ENCODE measurements around the gene PLCB4.

PLCB4 gene

DNA sequence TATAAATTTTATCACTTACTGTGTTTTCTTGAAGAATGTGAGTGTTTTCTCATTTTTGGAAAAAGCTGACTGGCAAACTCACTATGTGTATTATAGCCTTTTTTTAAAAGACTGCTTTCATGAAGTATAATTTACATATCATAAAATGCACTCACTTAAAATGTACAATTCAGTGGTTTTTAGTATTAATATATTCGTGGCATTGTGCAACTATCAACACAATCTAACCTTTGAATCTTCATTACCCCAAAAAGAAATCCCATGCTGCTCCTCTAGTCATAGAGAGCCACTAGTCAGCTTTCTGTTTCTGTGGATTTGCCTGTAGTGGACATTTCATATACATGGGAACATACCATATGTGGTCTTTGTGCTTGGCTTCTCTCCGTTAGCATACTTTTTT, 143.8 kb downstream of the PLCB4 start:
- no peaks in the 10 kb centered on the region for H3K4me1 ChIP-seq (ENCODE audit: control insufficient read depth, insufficient read depth, low read length)
- no peak for DNase-seq (ENCODE audit: low read depth, low spot score)
- no peaks in the 10 kb centered on the region for H3K27me3 ChIP-seq (ENCODE audit: control insufficient read depth, insufficient read depth, low read length)
- H3K9me3 ChIP-seq (ENCODE audit: control insufficient read depth, insufficient read depth, low read length), result no peaks in the 10 kb centered on the region
- no peaks in the 10 kb centered on the region for H3K36me3 ChIP-seq (ENCODE audit: control insufficient read depth, insufficient read depth, low read length)
- no CpG with 5 or more reads among the region's 2 CpGs for WGBS (ENCODE audit: insufficient coverage, insufficient read length)
- H3K4me3 ChIP-seq (ENCODE audit: low read length), result no peak overlapping the region
- no peak overlapping the region for H3K27ac ChIP-seq (ENCODE audit: low read length)

DNA sequence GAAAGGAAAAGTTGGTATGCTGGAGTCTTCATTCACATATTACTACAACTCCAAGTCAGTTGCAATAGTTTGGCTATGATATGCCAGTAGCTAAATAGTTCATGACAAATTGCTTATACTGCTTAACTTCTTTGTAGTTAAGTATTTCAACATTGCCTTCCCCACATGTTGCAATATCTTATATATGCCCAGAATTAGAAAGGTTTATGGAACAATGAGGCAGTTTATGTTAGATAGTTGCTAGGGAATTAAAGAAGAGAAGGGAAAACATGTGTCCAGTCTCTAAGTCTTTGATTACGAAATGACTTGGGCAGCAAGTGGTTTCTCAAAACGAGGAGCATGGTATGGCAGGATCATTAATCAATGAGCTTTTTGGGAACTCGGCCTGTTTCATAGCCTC, 145.8 kb downstream of the PLCB4 start:
- Histone ChIP-seq H3K4me1 (ENCODE audit: control insufficient read depth, insufficient read depth, low read length) (no peaks in the 10 kb centered on the region), H3K36me3 (ENCODE audit: control insufficient read depth, insufficient read depth, low read length) (no peaks in the 10 kb centered on the region), H3K27me3 (ENCODE audit: control insufficient read depth, insufficient read depth, low read length) (no peaks in the 10 kb centered on the region), H3K9me3 (ENCODE audit: control insufficient read depth, insufficient read depth, low read length) (no peaks in the 10 kb centered on the region), H3K27ac (ENCODE audit: low read length) (no peak overlapping the region), H3K4me3 (ENCODE audit: low read length) (no peak overlapping the region)
- no CpG with 5 or more reads among the region's 3 CpGs for WGBS (ENCODE audit: insufficient coverage, insufficient read length)
- no peak for DNase-seq (ENCODE audit: low read depth, low spot score)

DNA sequence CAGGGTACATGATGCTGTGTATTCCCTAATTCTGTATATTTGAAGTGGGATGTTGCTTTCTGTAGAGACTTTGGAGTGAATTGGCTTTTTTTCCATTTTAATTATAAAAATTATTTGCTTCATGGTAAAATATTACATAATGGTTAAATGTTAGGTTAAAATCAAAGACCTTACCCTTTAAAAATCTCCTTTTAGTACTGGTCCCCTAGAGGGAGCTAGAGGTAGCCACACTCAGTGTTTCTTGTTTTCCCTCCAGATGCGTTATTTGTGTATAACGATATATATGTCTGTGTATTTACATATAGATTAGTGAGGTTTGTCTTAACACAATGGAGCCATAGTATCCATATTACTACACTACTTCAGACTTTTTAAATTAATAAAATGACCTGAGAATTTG, 146.7 kb downstream of the PLCB4 start:
- no CpG with 5 or more reads among the region's 2 CpGs for WGBS (ENCODE audit: insufficient coverage, insufficient read length)
- no peak overlapping the region for H3K27ac ChIP-seq (ENCODE audit: low read length)

DNA sequence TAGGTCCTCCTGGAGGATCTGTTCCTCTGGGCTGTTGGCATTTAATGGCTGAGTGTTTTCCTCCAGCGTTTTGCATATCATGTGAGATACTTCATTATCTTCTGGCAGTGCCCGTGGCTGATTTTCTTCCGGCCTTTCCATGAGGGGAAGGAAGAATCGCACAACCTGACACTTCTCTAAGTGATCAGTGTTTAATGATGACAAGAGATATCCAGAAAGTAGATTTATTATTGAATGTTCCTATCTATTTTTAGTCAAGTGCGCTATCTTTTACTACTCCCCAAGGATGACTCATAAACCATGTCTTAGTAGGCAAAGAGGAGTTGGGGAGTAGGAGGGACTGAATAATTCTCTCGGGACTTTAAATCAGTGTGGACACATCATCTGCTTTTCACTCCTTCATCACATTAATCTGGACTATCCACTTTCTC, 149.7 kb downstream of the PLCB4 start:
- WGBS (ENCODE audit: insufficient coverage, insufficient read length), result no CpG with 5 or more reads among the region's 6 CpGs
- H3K4me3 ChIP-seq (ENCODE audit: low read length), result no peak overlapping the region
- no peaks in the 10 kb centered on the region for H3K9me3 ChIP-seq (ENCODE audit: control insufficient read depth, insufficient read depth, low read length)
- no peaks in the 10 kb centered on the region for H3K4me1 ChIP-seq (ENCODE audit: control insufficient read depth, insufficient read depth, low read length)
- H3K36me3 ChIP-seq (ENCODE audit: control insufficient read depth, insufficient read depth, low read length), result no peaks in the 10 kb centered on the region
- no peak overlapping the region for H3K27ac ChIP-seq (ENCODE audit: low read length)
- no peak for DNase-seq (ENCODE audit: low read depth, low spot score)
- H3K27me3 ChIP-seq (ENCODE audit: control insufficient read depth, insufficient read depth, low read length), result no peaks in the 10 kb centered on the region

More for the DNA sequence above, 146.7 kb downstream of the PLCB4 start:
- H3K9me3 ChIP-seq (ENCODE audit: control insufficient read depth, insufficient read depth, low read length), result no peaks in the 10 kb centered on the region
- DNase-seq (ENCODE audit: low read depth, low spot score), result no peak
- H3K27me3 ChIP-seq (ENCODE audit: control insufficient read depth, insufficient read depth, low read length), result no peaks in the 10 kb centered on the region
- H3K36me3 ChIP-seq (ENCODE audit: control insufficient read depth, insufficient read depth, low read length), result no peaks in the 10 kb centered on the region
- H3K4me1 ChIP-seq (ENCODE audit: control insufficient read depth, insufficient read depth, low read length), result no peaks in the 10 kb centered on the region
- no peak overlapping the region for H3K4me3 ChIP-seq (ENCODE audit: low read length)

DNA sequence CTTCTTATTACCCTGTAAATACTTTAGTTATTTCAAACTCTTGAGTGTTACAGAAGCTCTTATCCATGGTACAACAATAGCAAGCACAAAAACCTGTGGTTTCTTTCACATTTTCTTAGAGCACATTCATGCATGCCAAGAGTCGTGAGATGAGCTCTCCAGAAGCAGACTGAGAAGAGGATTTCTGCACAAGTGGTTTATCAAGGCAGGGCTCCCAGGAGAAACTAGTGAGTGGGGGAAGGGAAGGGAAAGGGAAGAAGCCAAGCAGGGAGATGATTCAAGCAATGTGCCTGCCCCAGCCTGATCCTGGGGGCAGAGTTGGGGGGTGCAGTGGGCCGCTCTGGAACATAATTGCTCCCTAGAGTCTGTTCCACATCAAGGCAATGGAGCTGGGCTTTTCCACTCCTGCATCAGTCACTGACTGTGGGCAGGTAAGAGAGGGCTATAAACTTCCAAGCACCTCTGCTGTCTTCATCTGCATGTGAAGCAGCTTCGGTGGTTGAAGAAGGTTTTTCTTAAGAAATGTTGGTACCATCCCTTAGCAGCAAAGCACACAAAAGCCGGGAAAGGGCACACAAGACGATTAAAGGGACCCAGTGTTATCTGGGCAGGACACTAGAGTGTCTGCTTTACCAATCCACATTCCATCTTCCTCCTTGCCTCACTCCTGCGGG, 152.1 kb downstream of the PLCB4 start:
- Histone ChIP-seq H3K27me3 (ENCODE audit: control insufficient read depth, insufficient read depth, low read length) (no peaks in the 10 kb centered on the region), H3K4me3 (ENCODE audit: low read length) (no peak overlapping the region), H3K36me3 (ENCODE audit: control insufficient read depth, insufficient read depth, low read length) (no peaks in the 10 kb centered on the region), H3K27ac (ENCODE audit: low read length) (no peak overlapping the region), H3K9me3 (ENCODE audit: control insufficient read depth, insufficient read depth, low read length) (no peaks in the 10 kb centered on the region), H3K4me1 (ENCODE audit: control insufficient read depth, insufficient read depth, low read length) (no peaks in the 10 kb centered on the region)
- no CpG with 5 or more reads among the region's 6 CpGs for WGBS (ENCODE audit: insufficient coverage, insufficient read length)
- DNase-seq (ENCODE audit: low read depth, low spot score), result no peak

DNA sequence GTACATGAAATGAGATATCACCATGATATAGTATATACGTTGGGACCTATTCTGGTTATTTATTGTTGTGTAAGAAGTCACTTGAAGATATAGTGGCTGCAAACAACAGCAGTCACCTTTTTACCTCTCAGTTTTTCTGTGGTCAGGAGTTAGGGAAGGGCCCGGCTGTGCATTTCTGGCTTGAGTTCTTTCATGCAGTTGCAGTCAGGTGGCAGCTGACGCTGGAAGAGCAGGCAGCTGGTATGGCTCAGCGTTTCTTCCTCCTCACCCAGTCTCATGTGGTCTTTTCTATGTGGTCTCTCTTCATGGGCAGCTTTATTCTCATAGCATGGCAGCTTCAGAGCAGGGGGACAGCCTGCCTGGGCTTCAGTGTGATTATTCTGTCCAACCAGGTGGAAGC, 154.4 kb downstream of the PLCB4 start:
- Histone ChIP-seq H3K27me3 (ENCODE audit: control insufficient read depth, insufficient read depth, low read length) (no peaks in the 10 kb centered on the region), H3K27ac (ENCODE audit: low read length) (no peak overlapping the region), H3K4me3 (ENCODE audit: low read length) (no peak overlapping the region), H3K4me1 (ENCODE audit: control insufficient read depth, insufficient read depth, low read length) (no peaks in the 10 kb centered on the region), H3K9me3 (ENCODE audit: control insufficient read depth, insufficient read depth, low read length) (no peaks in the 10 kb centered on the region), H3K36me3 (ENCODE audit: control insufficient read depth, insufficient read depth, low read length) (no peaks in the 10 kb centered on the region)
- DNase-seq (ENCODE audit: low read depth, low spot score), result no peak
- no CpG with 5 or more reads among the region's 4 CpGs for WGBS (ENCODE audit: insufficient coverage, insufficient read length)

DNA sequence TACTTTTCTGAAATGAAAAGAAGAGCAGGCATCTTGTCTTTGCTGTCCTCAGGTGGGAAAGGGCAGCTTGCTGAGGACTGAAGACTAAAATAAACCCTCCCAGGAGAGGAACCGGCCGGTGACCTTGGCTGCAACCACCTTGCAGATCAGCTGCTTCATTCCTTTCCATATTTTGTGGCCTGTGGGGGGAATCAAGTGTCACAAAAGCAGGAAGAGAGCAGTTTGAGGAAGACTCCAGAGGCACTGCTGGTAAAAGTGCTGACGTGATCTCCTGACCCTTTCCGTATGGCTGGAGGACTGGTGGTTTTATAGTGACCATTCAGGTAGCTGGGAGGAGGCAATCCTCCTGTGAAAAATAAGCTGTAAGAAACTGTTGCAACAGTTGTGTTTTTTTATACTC, 157.0 kb downstream of the PLCB4 start:
- DNase-seq (ENCODE audit: low read depth, low spot score), result no peak
- Histone ChIP-seq H3K4me3 (ENCODE audit: low read length) (no peak overlapping the region), H3K4me1 (ENCODE audit: control insufficient read depth, insufficient read depth, low read length) (no peaks in the 10 kb centered on the region), H3K27ac (ENCODE audit: low read length) (no peak overlapping the region), H3K36me3 (ENCODE audit: control insufficient read depth, insufficient read depth, low read length) (no peaks in the 10 kb centered on the region), H3K27me3 (ENCODE audit: control insufficient read depth, insufficient read depth, low read length) (no peaks in the 10 kb centered on the region), H3K9me3 (ENCODE audit: control insufficient read depth, insufficient read depth, low read length) (no peaks in the 10 kb centered on the region)
- WGBS (ENCODE audit: insufficient coverage, insufficient read length), result no CpG with 5 or more reads among the region's 4 CpGs

DNA sequence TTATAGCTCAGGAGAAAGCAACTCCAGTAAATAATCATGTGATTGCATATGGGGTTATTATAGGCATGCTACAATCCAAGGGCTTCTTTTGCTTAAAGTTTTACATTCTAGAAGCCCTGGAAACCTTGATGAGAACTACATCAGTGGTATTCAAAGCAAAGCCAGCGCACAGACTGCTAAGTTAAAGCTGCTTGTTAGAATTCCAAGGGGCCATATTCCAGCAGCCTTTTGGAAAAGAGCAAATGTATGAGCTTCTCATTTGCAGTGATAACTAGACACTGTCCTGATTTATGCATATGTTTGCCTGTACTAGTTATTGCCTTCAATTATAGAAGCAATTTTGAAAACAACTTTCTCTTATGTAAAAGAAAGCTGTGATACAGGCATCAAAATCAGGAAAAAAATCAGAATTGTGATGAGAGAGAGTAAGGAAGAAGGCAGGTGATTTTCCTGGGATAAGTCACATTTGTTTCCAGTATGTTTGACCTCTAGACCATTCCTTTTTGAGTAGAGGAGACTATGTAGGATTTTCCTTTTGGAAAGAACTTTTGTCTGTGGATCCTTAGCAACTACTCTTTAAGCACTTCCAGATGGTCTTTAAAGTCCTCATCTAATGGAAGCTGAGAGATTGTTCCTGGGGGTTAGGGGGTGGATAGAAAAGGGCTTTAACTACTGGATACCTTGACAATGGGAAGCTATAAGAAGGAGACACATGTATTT, 159.2 kb downstream of the PLCB4 start:
- DNase-seq (ENCODE audit: low read depth, low spot score), result no peak
- Histone ChIP-seq H3K9me3 (ENCODE audit: control insufficient read depth, insufficient read depth, low read length) (no peaks in the 10 kb centered on the region), H3K27ac (ENCODE audit: low read length) (no peak overlapping the region), H3K36me3 (ENCODE audit: control insufficient read depth, insufficient read depth, low read length) (no peaks in the 10 kb centered on the region), H3K27me3 (ENCODE audit: control insufficient read depth, insufficient read depth, low read length) (no peaks in the 10 kb centered on the region), H3K4me1 (ENCODE audit: control insufficient read depth, insufficient read depth, low read length) (no peaks in the 10 kb centered on the region), H3K4me3 (ENCODE audit: low read length) (no peak overlapping the region)
- WGBS (ENCODE audit: insufficient coverage, insufficient read length), result no CpG with 5 or more reads among the region's 1 CpG

DNA sequence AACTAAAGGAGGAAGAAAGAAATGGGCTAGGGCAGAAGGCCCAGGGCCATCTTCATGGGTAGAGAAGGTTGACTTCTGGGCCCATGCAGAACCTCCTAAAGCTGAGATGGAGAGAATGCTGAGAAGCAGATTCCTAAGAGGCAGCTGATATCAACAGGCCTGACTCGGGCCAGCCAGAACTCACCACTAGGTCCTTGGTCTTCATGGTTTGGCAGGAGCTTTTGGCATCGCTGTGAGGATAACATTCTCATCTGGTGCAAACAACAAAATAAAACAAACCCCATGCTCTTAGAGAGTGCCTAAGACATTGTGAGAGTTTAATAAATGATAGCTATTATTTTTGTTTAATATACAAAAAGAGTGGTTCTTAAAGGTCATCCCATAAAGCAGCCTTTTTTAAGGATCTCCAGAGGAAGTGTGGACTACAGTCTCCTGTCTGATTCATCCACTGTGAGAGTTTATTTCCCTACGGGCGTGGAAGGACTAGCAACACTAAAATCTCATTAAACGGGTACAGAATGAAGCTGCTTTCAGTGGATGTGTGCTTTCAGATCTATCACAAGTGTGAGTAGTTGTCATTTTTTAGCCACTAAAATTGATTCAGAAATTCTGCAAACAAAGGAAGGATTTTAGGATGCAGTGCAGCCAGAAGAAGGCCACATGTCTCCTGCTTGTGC, 160.0 kb downstream of the PLCB4 start:
- Histone ChIP-seq H3K4me3 (ENCODE audit: low read length) (no peak overlapping the region), H3K36me3 (ENCODE audit: control insufficient read depth, insufficient read depth, low read length) (no peaks in the 10 kb centered on the region), H3K27me3 (ENCODE audit: control insufficient read depth, insufficient read depth, low read length) (no peaks in the 10 kb centered on the region), H3K4me1 (ENCODE audit: control insufficient read depth, insufficient read depth, low read length) (no peaks in the 10 kb centered on the region), H3K27ac (ENCODE audit: low read length) (no peak overlapping the region), H3K9me3 (ENCODE audit: control insufficient read depth, insufficient read depth, low read length) (no peaks in the 10 kb centered on the region)
- WGBS (ENCODE audit: insufficient coverage, insufficient read length), result no CpG with 5 or more reads among the region's 5 CpGs
- no peak for DNase-seq (ENCODE audit: low read depth, low spot score)

DNA sequence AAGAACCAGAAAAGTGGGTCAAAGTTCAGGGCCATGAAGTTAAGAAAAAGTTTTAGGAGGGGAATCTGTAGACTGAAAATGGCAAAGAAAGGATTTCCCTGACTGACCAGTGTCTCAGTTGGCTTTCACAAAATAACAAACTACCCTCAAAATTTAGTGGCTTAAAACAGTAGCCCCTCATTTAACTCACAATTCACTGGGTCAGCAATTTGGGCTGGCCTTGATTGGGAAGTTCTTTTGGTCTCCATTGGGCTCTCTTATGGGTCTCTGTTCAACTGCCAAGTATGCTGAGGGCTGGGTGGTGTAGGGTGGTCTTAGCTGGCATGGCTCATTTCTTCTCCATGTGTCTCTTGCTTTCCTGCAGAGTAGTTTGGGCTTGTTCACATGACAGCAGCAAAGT, 161.5 kb downstream of the PLCB4 start:
- Histone ChIP-seq H3K27me3 (ENCODE audit: control insufficient read depth, insufficient read depth, low read length) (no peaks in the 10 kb centered on the region), H3K4me3 (ENCODE audit: low read length) (no peak overlapping the region), H3K9me3 (ENCODE audit: control insufficient read depth, insufficient read depth, low read length) (no peaks in the 10 kb centered on the region), H3K36me3 (ENCODE audit: control insufficient read depth, insufficient read depth, low read length) (0 out of 2 replicates have a peak, but pooled peaks cover 2% of the 10 kb centered on the region), H3K27ac (ENCODE audit: low read length) (no peak overlapping the region), H3K4me1 (ENCODE audit: control insufficient read depth, insufficient read depth, low read length) (no peaks in the 10 kb centered on the region)
- DNase-seq (ENCODE audit: low read depth, low spot score), result no peak
